Measurements from ENCODE around the gene HOOK2. TPM values are rescaled to one million over a fixed set of nuclear protein-coding genes. Genes with fewer than 3 reads are reported as not detected.

Gene HOOK2
- total and polyA plus RNA-seq, 2 of the 4 experiments (the other 2 are of a cell fraction) = 7.5 to 21.6 TPM

DNA sequence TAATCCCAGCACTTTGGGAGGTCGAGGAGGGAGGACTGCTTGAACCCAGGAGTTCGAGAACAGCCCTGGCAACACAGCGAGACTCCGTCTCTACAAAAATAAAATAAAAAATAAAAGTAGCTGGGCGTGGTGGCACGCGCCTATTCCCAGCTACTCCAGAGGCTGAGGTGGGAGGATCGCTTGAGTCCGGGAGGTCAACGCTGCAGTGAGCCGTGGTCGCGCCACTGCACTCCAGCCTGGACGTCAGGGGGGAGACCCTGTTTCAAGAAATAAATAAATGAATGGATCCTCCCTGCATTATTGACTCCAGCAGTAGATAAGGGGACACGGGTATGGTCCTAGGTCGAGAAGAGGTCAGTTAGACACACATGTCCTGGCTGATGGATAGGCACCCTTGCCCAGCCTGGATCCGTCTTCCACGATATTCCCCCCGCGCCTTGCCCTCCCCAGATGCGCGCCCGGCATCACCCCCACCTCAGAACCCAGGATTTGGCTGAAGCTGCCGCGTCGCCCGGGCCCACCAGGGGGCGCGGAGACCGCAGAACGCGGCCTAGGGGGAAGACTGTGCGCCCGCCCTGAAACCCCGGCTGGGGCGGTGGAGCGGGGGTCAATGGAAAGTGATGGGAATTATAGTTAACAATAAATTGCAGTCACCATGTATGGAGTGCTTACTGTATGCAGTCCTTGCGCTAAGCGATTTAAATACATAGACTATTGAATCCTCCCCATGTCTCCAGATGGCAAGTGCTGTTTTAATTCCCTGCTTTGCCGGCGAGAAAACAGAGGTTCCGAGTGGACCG, 2.1 kb upstream of the HOOK2 start:
- Histone ChIP-seq H3K56ac (ENCODE audit: extremely low read depth, insufficient read depth, low read length) (peak overlapping the region; percentile 79), H2BK15ac (ENCODE audit: low read depth, low read length) (0 out of 3 replicates have a peak overlapping the region, but pooled peaks have one; percentile 37), H2BK120ac (ENCODE audit: low read depth, low read length) (peak overlapping the region; percentile 70), H3K4me2 (ENCODE audit: low read depth, low read length) (peak overlapping the region; percentile 84), H3K4ac (ENCODE audit: low read depth, low read length) (peak overlapping the region; percentile 99), H3K9ac (ENCODE audit: low read depth, low read length) (peak overlapping the region; percentile 56), H3K79me1 (ENCODE audit: low read depth in 1 of 2, low read length in 2 of 2) (peaks cover 0 to 44% of the 10 kb centered on the region in 2 experiments; a peak in 3 of 4 replicates), H3K27ac (ENCODE audit: insufficient read depth, low read length) (peak overlapping the region; percentile 82), H3K4me3 (ENCODE audit: insufficient read depth, low read depth, low read length) (peak overlapping the region; percentile 62), H4K91ac (ENCODE audit: insufficient read depth, low read depth, low read length) (peak overlapping the region; percentile 70), H4K20me1 (ENCODE audit: insufficient read depth, low read length) (peaks cover 3% of the 10 kb centered on the region; the same call in 1 of the 2 replicates), H4K8ac (ENCODE audit: low read depth in 2 of 2, low read length in 2 of 2) (peak overlapping the region; percentile 98 to 99), H3K9me1 (ENCODE audit: insufficient read depth, low read length) (peaks cover 26% of the 10 kb centered on the region), H4K5ac (ENCODE audit: low read depth, low read length) (peak overlapping the region; percentile 24), H2BK5ac (ENCODE audit: low read depth, low read length, poor library complexity, severe bottlenecking) (peak overlapping the region; percentile 88), H2BK20ac (ENCODE audit: low read depth, low read length) (peak overlapping the region; percentile 85; the same call in 1 of the 2 replicates), H3K14ac (replicated peaks; ENCODE audit: low read depth, low read length) (peak overlapping the region; percentile 86), H2AK5ac (ENCODE audit: low read depth, low read length) (peak overlapping the region; percentile 90), H3K27me3 (ENCODE audit: control insufficient read depth, insufficient read depth, low read length) (no peaks in the 10 kb centered on the region), H3K4me1 (ENCODE audit: control insufficient read depth, insufficient read depth, low read length) (peaks cover 24% of the 10 kb centered on the region), H2AK9ac (replicated peaks; ENCODE audit: low read depth, low read length, poor library complexity) (peak overlapping the region; percentile 89), H3K36me3 (ENCODE audit: control insufficient read depth, insufficient read depth, low read length) (no peaks in the 10 kb centered on the region), H3K23ac (ENCODE audit: low read depth, low read length) (peak overlapping the region; percentile 92), H3K18ac (ENCODE audit: low read depth, low read length) (peak overlapping the region; percentile 18; the same call in 1 of the 2 replicates), H2AFZ (replicated peaks; ENCODE audit: low read length, poor library complexity) (peak overlapping the region; percentile 98), H3K9me3 (ENCODE audit: control insufficient read depth, insufficient read depth, low read length) (no peaks in the 10 kb centered on the region)
- peak; percentile 57 for ATAC-seq (ENCODE audit: low read depth)
- intact Hi-C loops (cut with micrococcal nuclease) = loop anchor here (1.0 kb wide), 2 partner anchors 14 to 19 kb away; partner anchors contain the start of gene JUNB
- 0% methylated on average over 5 of the region's 43 CpGs; no CpG with 5 or more reads in 1 of the 2 experiments for WGBS, 2 experiments (ENCODE audit: extremely low coverage in 2 of 2, insufficient read length in 1 of 2)
- BruUV-seq (replicated peaks) = no TSS peak
- peak; percentile 68 for DNase-seq
- ChIA-PET CTCF (interaction anchor here (0.6 to 2.9 kb wide), 7 partner anchors 9 to 142 kb away, joined by 3 to 23 read pairs (median 10); partner anchors contain the start of gene JUNB), POLR2A (ENCODE audit: unreplicated experiment) (interaction anchor here (1.0 to 2.5 kb wide), 3 partner anchors 14 to 18 kb away, joined by 9 to 13 read pairs (median 11); partner anchors contain the start of gene JUNB)
- in situ Hi-C loops (cut with MboI; ENCODE audit: low sequenced_read_pairs) = loop anchor here (25.0 kb wide), 1 partner anchor 1060 kb away; no protein-coding TSS in a partner anchor
- dilution Hi-C loops (cut with HindIII; ENCODE audit: low sequenced_read_pairs, unreplicated experiment) = no loop called here
- peak; percentile 95 for TF ChIP-seq MAZ (IDR thresholded peaks at IDR 0.05; ENCODE audit: borderline replicate concordance, low read depth, low read length)
- TF ChIP-seq, protein P1, sequence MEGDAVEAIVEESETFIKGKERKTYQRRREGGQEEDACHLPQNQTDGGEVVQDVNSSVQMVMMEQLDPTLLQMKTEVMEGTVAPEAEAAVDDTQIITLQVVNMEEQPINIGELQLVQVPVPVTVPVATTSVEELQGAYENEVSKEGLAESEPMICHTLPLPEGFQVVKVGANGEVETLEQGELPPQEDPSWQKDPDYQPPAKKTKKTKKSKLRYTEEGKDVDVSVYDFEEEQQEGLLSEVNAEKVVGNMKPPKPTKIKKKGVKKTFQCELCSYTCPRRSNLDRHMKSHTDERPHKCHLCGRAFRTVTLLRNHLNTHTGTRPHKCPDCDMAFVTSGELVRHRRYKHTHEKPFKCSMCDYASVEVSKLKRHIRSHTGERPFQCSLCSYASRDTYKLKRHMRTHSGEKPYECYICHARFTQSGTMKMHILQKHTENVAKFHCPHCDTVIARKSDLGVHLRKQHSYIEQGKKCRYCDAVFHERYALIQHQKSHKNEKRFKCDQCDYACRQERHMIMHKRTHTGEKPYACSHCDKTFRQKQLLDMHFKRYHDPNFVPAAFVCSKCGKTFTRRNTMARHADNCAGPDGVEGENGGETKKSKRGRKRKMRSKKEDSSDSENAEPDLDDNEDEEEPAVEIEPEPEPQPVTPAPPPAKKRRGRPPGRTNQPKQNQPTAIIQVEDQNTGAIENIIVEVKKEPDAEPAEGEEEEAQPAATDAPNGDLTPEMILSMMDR (conservative IDR thresholded peaks at IDR 0.05; ENCODE audit: low read depth, low read length) = peak; percentile 91
- TF ChIP-seq CHD1 (IDR thresholded peaks at IDR 0.05; ENCODE audit: low read depth, low read length) = peak; percentile 75; the same call in 1 of the 2 replicates
- peak; percentile 85 for TF ChIP-seq SMC3 (IDR thresholded peaks at IDR 0.05; ENCODE audit: low read depth, low read length)
- TF ChIP-seq RAD21 (IDR thresholded peaks at IDR 0.05; ENCODE audit: low read length) = peak; percentile 82
- no peak for TF ChIP-seq RCOR1 (IDR thresholded peaks at IDR 0.05; ENCODE audit: insufficient replicate concordance, low read length)
- no peak for TF ChIP-seq NFE2L2 (IDR thresholded peaks at IDR 0.05; ENCODE audit: low read depth, low read length)
